H4 (cell line): Measurements from ENCODE around the gene NDUFS1. TPM values are rescaled to one million over a fixed set of nuclear protein-coding genes. Genes with fewer than 3 reads are reported as not detected.

Source experiments
- total RNA-seq: library from RNA; depleted of rRNA; stranded (reverse); fragments of >200 nt; shearing (Covaris generic); gene quantifications from 2 replicates; pipeline ENCODE4 v1.2.3, GENCODE V29; 2014; rRNA removed

NDUFS1 gene
- total RNA-seq, 1 experiment from 2014 or later = 198 TPM

Other genes with a start within 250 kb of the NDUFS1 start
- 2.3 and 4.5 TPM in 2 replicates for gene INO80D, start 73.3 kb downstream of the NDUFS1 start, total RNA-seq
- gene EEF1B2, start 451 bp upstream of the NDUFS1 start, total RNA-seq = 659 and 795 TPM in 2 replicates
- 4.1 and 6.1 TPM in 2 replicates for gene ZDBF2, start 115.2 kb upstream of the NDUFS1 start, total RNA-seq